Motor neuron (in vitro differentiated cells): Measurements from ENCODE around the gene MYOZ3. TPM values are rescaled to one million over a fixed set of nuclear protein-coding genes. Genes with fewer than 3 reads are reported as not detected.

Source experiments
- ATAC-seq, 8 experiments: fragments of 200-7000 bp; cut with Tn5 transposase; replicated peaks in 6 of 8; 2 replicates each; pipeline ENCODE4 v1.8.0; 2021; ENCODE audit warnings: mild to moderate bottlenecking in 8 of 8, moderate library complexity in 8 of 8
- H3K27ac ChIP-seq, 2 donors: fragments of 250-450 bp; sonication (Bioruptor Pico); 2 replicates each; pipeline ENCODE4 v1.9.0; 2021; ENCODE audit warnings: antibody characterized with exemption in 2 of 2, mild to moderate bottlenecking in 2 of 2, moderate library complexity in 1 of 2
- H3K4me1 ChIP-seq, 2 donors: fragments of 250-450 bp; sonication (Bioruptor Pico); replicated peaks in 1 of 2; 2 replicates each; pipeline ENCODE4 v1.6.1; 2021; ENCODE audit warnings: antibody characterized with exemption in 2 of 2, mild to moderate bottlenecking in 2 of 2, moderate library complexity in 1 of 2
- H3K4me3 ChIP-seq, 5 donors: fragments of 250-450 bp; sonication (Bioruptor Pico); 2 replicates each; pipeline ENCODE4 v1.9.0; 2021; ENCODE audit warnings: antibody characterized with exemption in 5 of 5, mild to moderate bottlenecking in 5 of 5, moderate library complexity in 4 of 5
- WGBS, 10 experiments: fragments of 450-650 bp; shearing (Covaris generic); methylation state at CpG; one replicate each; pipeline ENCODE4 v1.0.0; 2022; 5-methylcytosine and 5-hydroxymethylcytosine counted together
- in situ Hi-C, 9 experiments: fragments of 400-800 bp; cut with MboI; loops; one replicate each; pipeline ENCODE4 v1.15.0; 2021; ENCODE audit warnings: low sequenced_read_pairs in 9 of 9, low pct_unique_long_range_greater_than_20kb in 2 of 9; ENCODE audit not compliant: unreplicated experiment in 9 of 9
- total RNA-seq, 8 experiments: library from RNA; unstranded; fragments of 300-600 nt; gene quantifications; 2 replicates each; pipeline versions ENCODE4 v1.2.3 to v1.2.4, GENCODE V29; 2022

MYOZ3 gene
- total RNA-seq, 8 experiments from 2014 or later = 0.87 to 4.7 (median 1.9) TPM

GRCh38 chr5:150672237-150672883 lies 11.3 kb downstream of the MYOZ3 start:
- WGBS, 10 experiments = 0 to 55% (median 30%) methylated on average over 2 to 6 of the region's 38 CpGs; no CpG with 5 or more reads in 3 of the 10 experiments
- no peak overlapping the region for H3K27ac ChIP-seq
- in situ Hi-C loops = loop anchor here in 6 of 9 experiments (25.0 kb wide), 2 partner anchors 110 to 210 kb away; no protein-coding TSS in a partner anchor

GRCh38 chr5:150672884-150673275 lies 11.8 kb downstream of the MYOZ3 start:
- Histone ChIP-seq H3K4me3 (peak overlapping the region in 1 of 5 donors; percentile 39), H3K27ac (no peak overlapping the region), H3K4me1 (no peaks in the 10 kb centered on the region)
- WGBS, 10 experiments = 20 to 100% (median 90%) methylated on average over 1 to 5 of the region's 7 CpGs; no CpG with 5 or more reads in 3 of the 10 experiments
- ATAC-seq = no peak
- in situ Hi-C loops = loop anchor here in 6 of 9 experiments (25.0 kb wide), 2 partner anchors 111 to 211 kb away; no protein-coding TSS in a partner anchor

More at GRCh38 chr5:150672237-150672883, 11.3 kb downstream of the MYOZ3 start:
- peak; percentile 20 to 75 (median 74) for ATAC-seq
- H3K4me1 ChIP-seq = no peaks in the 10 kb centered on the region
- peak overlapping the region; percentile 21 to 39 (median 30) for H3K4me3 ChIP-seq

GRCh38 chr5:150674341-150674821 lies 13.3 kb downstream of the MYOZ3 start:
- in situ Hi-C loops = loop anchor here in 6 of 9 experiments (25.0 kb wide), 2 partner anchors 112 to 212 kb away; no protein-coding TSS in a partner anchor
- ATAC-seq = no peak
- H3K4me1 ChIP-seq = no peaks in the 10 kb centered on the region
- no peak overlapping the region for H3K4me3 ChIP-seq
- WGBS, 10 experiments = 80 to 100% (median 93%) methylated on average over 1 to 4 of the region's 4 CpGs; no CpG with 5 or more reads in 4 of the 10 experiments
- H3K27ac ChIP-seq = no peak overlapping the region

GRCh38 chr5:150675069-150675468 lies 14.0 kb downstream of the MYOZ3 start:
- Histone ChIP-seq H3K27ac (no peak overlapping the region), H3K4me1 (no peaks in the 10 kb centered on the region), H3K4me3 (no peak overlapping the region)
- no peak for ATAC-seq
- WGBS, 10 experiments = 56 to 100% (median 87%) methylated on average over 1 to 6 of the region's 6 CpGs; no CpG with 5 or more reads in 1 of the 10 experiments
- in situ Hi-C loops = no loop called here

- Histone ChIP-seq H3K4me3 (no peak overlapping the region), H3K27ac (no peak overlapping the region), H3K4me1 (no peaks in the 10 kb centered on the region)
- no peak for ATAC-seq
- in situ Hi-C loops = no loop called here
- 70 to 100% (median 100%) methylated on average over 1 to 3 of the region's 9 CpGs; no CpG with 5 or more reads in 3 of the 10 experiments for WGBS, 10 experiments
Measured at GRCh38 chr5:150676578-150676977, 15.5 kb downstream of the MYOZ3 start.

GRCh38 chr5:150689120-150689519 lies 28.1 kb downstream of the MYOZ3 start:
- no peaks in the 10 kb centered on the region for H3K4me1 ChIP-seq
- 71 to 100% (median 100%) methylated on average over 1 of the region's 1 CpG; no CpG with 5 or more reads in 3 of the 10 experiments for WGBS, 10 experiments
- in situ Hi-C loops = no loop called here
- no peak overlapping the region for H3K27ac ChIP-seq
- peak in 1 of 8 experiments; percentile 80 for ATAC-seq
- H3K4me3 ChIP-seq = no peak overlapping the region

GRCh38 chr5:150690760-150691159 lies 29.7 kb downstream of the MYOZ3 start:
- no peak for ATAC-seq

GRCh38 chr5:150692276-150692675 lies 31.2 kb downstream of the MYOZ3 start:
- in situ Hi-C loops = no loop called here
- 80 to 100% (median 100%) methylated on average over 1 to 3 of the region's 3 CpGs; no CpG with 5 or more reads in 1 of the 10 experiments for WGBS, 10 experiments
- Histone ChIP-seq H3K4me1 (no peaks in the 10 kb centered on the region), H3K4me3 (no peak overlapping the region), H3K27ac (no peak overlapping the region)
- ATAC-seq = no peak

More at GRCh38 chr5:150690760-150691159, 29.7 kb downstream of the MYOZ3 start:
- in situ Hi-C loops = no loop called here
- H3K4me3 ChIP-seq = no peak overlapping the region
- H3K4me1 ChIP-seq = no peaks in the 10 kb centered on the region
- H3K27ac ChIP-seq = no peak overlapping the region
- WGBS, 10 experiments = 39 to 100% (median 80%) methylated on average over 1 to 6 of the region's 6 CpGs; no CpG with 5 or more reads in 1 of the 10 experiments

GRCh38 chr5:150694612-150695011 lies 33.6 kb downstream of the MYOZ3 start:
- in situ Hi-C loops = no loop called here
- peaks cover 4% of the 10 kb centered on the region in 2 donors for H3K4me1 ChIP-seq
- no peak overlapping the region for H3K27ac ChIP-seq
- peak in 1 of 8 experiments; percentile 72 for ATAC-seq
- no peak overlapping the region for H3K4me3 ChIP-seq
- WGBS, 10 experiments = 25 to 100% (median 94%) methylated on average over 1 to 3 of the region's 3 CpGs

- H3K4me1 ChIP-seq = peaks cover 5 to 13% of the 10 kb centered on the region in 2 donors
- WGBS, 10 experiments = 0 to 60% (median 5%) methylated on average over 1 to 6 of the region's 15 CpGs; no CpG with 5 or more reads in 1 of the 10 experiments
- in situ Hi-C loops = loop anchor here in 1 of 9 experiments (25.0 kb wide), 1 partner anchor 138 kb away; no protein-coding TSS in a partner anchor
- peak in 3 of 8 experiments; percentile 1 to 2 (median 2) for ATAC-seq
- peak overlapping the region; percentile 96 to 99 for H3K27ac ChIP-seq
- H3K4me3 ChIP-seq = peak overlapping the region; percentile 79 to 99 (median 91)
Measured at GRCh38 chr5:150700246-150700593, 39.2 kb downstream of the MYOZ3 start.

- Histone ChIP-seq H3K4me3 (peak within 1 kb of the TSS; percentile 79 to 99 (median 91)), H3K27ac (peak within 1 kb of the TSS; percentile 96 to 99), H3K4me1 (peaks cover 5 to 13% of the 10 kb centered on the region in 2 donors)
- in situ Hi-C loops = loop anchor here in 1 of 9 experiments (25.0 kb wide), 1 partner anchor 138 kb away; no protein-coding TSS in a partner anchor
- ATAC-seq = peak; percentile 92 to 97 (median 96)
- WGBS, 10 experiments = 0 to 4% (median 0%) methylated on average over 2 to 17 of the region's 59 CpGs; no CpG with 5 or more reads in 4 of the 10 experiments
Measured at GRCh38 chr5:150700594-150701377, 39.7 kb downstream of the MYOZ3 start, which contains the start of gene RBM22. TSS of gene RBM22 (minus strand) at chr5:150701062. CDS start at chr5:150700985, 77 bp downstream.

- Histone ChIP-seq H3K4me3 (no peak overlapping the region), H3K4me1 (peaks cover 5 to 13% of the 10 kb centered on the region in 2 donors), H3K27ac (no peak overlapping the region)
- in situ Hi-C loops = loop anchor here in 1 of 9 experiments (25.0 kb wide), 1 partner anchor 141 kb away; no protein-coding TSS in a partner anchor
- no peak for ATAC-seq
- 57 to 100% (median 78%) methylated on average over 1 to 3 of the region's 3 CpGs; no CpG with 5 or more reads in 2 of the 10 experiments for WGBS, 10 experiments
Measured at GRCh38 chr5:150703762-150704161, 42.7 kb downstream of the MYOZ3 start.
